ENCODE data around the gene WDR1.

DNA sequence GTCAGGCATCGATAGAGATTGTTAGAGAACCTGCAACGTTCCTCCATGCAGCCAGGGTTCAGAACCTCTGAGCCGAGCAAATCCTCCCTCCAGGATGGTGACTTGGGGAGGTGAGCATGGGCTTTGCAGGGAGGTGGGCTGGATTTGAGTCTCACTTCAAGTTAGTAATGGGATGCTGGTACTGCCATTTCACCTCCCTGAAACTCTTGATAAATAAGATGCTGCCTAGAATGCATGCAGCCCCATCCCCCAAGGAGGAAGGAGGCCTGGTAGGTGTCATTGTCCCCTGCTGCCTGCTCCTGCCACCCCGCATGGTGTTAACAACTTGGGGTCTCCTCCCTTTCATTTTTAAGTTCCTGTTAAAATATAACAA is 59.6 kb downstream of the WDR1 start:
- TF ChIP-seq CTCF (IDR thresholded peaks at IDR 0.05): no peak
- TF ChIP-seq POLR2A (IDR thresholded peaks at IDR 0.05): no peak

Measured in testis (tissue), 2 donors.